Activated naive CD8-positive, alpha-beta T cell treated with anti-CD3 and anti-CD28 coated beads, Interleukin-2, amount 50 U/mL, for 24 hours (primary cell): ENCODE results near the gene TBXAS1.
A peak's percentile ranks its signal among the peaks of the same experiment; 100 is the strongest.
"Not testable (repeated sequence)": the region's sequence is repeated elsewhere in the genome, so short reads cannot be mapped to it uniquely, and the experiment has no call there.

Experiments
- ATAC-seq: fragments of 150-1000 bp; cut with Tn5 transposase; one replicate; pipeline ENCODE4 v1.10.0; 2021
- DNase-seq: peaks from one replicate; pipeline ENCODE4 v3.0.0; 2021
- H3K27ac Mint-ChIP-seq: one replicate; pipeline ENCODE4 v1.8.0; 2021; ENCODE audit warnings: mild to moderate bottlenecking, mixed read lengths
- H3K27me3 Mint-ChIP-seq: one replicate; pipeline ENCODE4 v1.8.0; 2021; ENCODE audit warnings: mixed read lengths
- H3K36me3 Mint-ChIP-seq: one replicate; pipeline ENCODE4 v1.8.0; 2021; ENCODE audit warnings: low read depth, mixed read lengths
- H3K4me1 Mint-ChIP-seq: one replicate; pipeline ENCODE4 v1.8.0; 2021; ENCODE audit warnings: mixed read lengths
- H3K4me3 Mint-ChIP-seq: one replicate; pipeline ENCODE4 v1.8.0; 2021; ENCODE audit warnings: mild to moderate bottlenecking, moderate library complexity, mixed read lengths
- H3K9me3 Mint-ChIP-seq: one replicate; pipeline ENCODE4 v1.8.0; 2021; ENCODE audit warnings: mixed read lengths

TBXAS1 gene

DNA sequence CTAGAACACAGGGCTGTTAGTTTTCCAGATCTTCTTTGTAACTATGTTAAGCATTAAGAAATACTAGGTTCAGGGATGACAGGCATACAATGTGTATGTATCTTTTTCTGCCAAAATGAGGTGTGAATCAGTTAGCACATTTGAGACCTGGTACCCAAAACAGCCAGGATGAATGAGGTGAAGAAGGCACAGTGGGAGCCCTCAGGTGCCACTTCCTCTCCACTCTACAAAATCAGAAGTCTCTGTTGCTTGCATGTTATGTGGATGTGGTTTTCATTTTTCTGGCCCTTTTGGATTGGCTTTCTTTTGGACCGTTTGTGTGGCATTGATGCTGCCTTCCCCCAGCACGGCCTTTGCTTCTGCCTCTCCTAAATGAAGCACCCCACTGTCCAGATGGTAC lies 15.4 kb upstream of the TBXAS1 start:
- H3K36me3 Mint-ChIP-seq, result no peaks in the 10 kb centered on the region
- H3K27me3 Mint-ChIP-seq, result no peaks in the 10 kb centered on the region
- DNase-seq, result no peak
- peaks cover 16% of the 10 kb centered on the region for H3K4me1 Mint-ChIP-seq
- ATAC-seq, result no peak
- H3K9me3 Mint-ChIP-seq, result peaks cover 11% of the 10 kb centered on the region
- H3K27ac Mint-ChIP-seq, result no peak overlapping the region
- no peak overlapping the region for H3K4me3 Mint-ChIP-seq

DNA sequence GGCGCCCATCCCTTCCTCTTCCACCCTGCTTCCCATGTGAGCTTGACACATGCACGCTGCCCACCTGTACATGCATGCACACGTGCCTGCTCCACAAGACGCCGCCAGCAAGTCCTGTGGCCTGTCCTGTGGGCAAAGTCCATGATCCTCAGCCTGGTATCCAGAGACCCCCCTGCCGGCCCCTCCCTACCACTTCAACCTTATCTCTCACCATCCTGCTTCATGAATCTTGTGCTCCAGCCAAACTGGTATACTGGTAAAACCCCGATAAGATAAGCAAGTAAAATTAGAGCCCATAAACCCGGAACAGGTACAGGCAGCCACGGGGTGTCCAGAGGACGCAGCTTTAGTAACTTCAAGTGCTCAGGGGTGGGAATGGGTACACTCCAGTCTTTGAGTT lies 11.8 kb upstream of the TBXAS1 start:
- Mint-ChIP-seq H3K4me1 (peaks cover 6% of the 10 kb centered on the region), H3K9me3 (peaks cover 11% of the 10 kb centered on the region), H3K4me3 (no peak overlapping the region), H3K36me3 (no peaks in the 10 kb centered on the region), H3K27ac (no peak overlapping the region), H3K27me3 (no peaks in the 10 kb centered on the region)
- no peak for DNase-seq
- ATAC-seq, result no peak

DNA sequence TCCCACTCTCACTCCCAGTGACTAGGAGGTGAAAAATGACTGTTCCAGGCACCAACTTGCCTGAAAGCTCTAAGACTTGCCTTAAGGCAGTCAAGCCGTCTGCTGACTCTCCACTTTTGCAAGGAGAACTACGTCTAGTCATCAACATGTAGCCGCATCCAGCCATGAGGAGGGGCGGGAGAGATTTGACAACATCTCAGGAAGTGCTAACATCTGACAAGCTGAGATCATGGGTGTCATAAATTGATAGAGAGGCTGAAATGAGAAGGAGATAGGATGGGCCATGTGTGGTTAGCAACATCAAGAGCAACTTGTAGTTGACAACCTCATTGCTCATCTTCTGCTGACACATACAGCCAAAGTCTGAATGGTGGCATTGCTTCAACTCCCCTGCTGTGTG lies 9.0 kb upstream of the TBXAS1 start:
- no peaks in the 10 kb centered on the region for H3K36me3 Mint-ChIP-seq
- peaks cover 11% of the 10 kb centered on the region for H3K9me3 Mint-ChIP-seq
- no peak overlapping the region for H3K27ac Mint-ChIP-seq
- peaks cover under 1% of the 10 kb centered on the region for H3K27me3 Mint-ChIP-seq
- H3K4me1 Mint-ChIP-seq, result no peaks in the 10 kb centered on the region
- H3K4me3 Mint-ChIP-seq, result no peak overlapping the region
- no peak for DNase-seq
- no peak for ATAC-seq

DNA sequence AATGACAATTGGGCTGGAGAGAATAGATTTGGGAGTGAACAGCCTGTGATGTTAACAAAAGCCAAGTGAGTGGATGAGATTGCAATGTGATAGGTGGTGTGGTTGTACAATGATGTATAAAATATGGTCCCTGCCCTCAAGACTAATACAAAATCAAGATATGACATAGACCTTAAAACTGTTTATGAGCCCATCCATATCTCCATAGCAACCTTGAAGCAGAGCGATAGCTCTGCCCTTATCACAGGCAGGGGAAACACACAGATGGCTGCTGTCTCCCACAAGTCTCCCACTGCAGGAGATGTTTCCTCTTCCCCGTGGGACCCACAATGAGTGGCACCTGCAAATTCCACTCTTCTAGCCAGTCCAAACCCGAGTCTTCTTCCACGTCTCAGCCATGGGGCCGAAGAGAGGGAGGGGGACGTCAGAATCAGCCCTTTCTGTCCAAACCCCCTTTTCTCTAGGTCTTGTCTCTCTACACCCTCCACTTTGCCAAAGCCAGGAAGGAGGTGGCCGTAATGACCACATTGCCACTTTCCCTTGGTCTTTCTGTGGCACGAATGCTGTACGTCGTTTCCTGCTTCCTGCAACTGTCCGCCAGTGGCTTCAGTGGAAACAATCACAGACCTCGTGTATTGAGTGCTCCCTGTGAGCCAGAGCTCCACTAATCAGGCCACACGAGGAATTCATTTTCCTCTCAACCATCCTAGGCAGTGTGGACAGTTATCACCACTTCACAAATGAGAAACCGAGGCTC lies 7.5 kb upstream of the TBXAS1 start:
- Mint-ChIP-seq H3K27me3 (peaks cover 4% of the 10 kb centered on the region), H3K4me1 (no peaks in the 10 kb centered on the region), H3K36me3 (no peaks in the 10 kb centered on the region), H3K9me3 (peaks cover 4% of the 10 kb centered on the region), H3K27ac (no peak overlapping the region), H3K4me3 (no peak overlapping the region)
- DNase-seq, result no peak
- ATAC-seq, result no peak

DNA sequence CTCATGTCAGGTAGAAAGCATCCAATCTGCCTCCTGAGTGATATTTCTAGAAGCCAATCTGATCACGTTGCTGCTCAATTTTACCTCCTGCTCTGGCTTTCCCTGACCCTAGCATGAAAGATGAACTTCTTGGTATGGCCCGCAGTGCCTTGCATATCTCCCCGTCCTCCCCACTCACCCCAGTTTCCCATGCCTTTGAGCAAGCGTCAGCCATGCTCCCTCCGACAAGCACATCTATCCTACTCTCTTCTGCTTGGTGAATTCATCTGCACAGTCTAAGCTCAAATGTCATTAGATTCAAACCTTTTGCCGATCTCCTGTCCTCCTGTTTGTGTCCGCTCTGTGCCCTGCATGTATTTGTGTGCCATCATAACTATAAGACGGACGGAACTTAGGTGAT lies 6.2 kb upstream of the TBXAS1 start:
- no peak for ATAC-seq
- H3K4me1 Mint-ChIP-seq, result no peaks in the 10 kb centered on the region
- no peak overlapping the region for H3K4me3 Mint-ChIP-seq

DNA sequence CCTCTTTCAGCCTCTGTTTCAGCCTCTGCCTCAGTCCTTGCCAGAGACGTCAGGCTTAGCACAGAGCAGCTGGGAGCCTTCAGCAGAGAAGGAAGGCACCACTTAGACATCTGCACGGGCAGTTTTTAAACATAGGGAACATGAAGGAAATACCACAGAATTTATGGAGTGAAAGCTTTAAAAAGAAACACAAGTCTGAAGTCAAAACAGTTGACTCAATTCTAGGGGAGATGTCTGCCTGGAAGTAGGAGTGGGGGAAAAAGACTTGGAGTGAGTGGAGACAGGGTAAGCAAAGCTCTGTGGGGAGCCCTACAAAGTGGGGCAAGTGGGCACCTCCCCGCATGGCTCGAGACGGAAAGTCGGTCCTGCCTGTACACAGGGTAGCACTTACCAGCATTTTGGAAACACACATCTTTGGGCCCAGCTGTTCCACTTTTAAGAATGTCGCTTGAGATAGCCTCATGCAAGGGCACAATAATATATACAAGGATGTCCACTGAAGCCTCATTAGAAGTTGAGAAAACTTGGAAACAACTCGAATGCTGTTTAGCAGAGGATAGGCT lies 5.0 kb upstream of the TBXAS1 start:
- Mint-ChIP-seq H3K4me3 (no peak overlapping the region), H3K27ac (no peak overlapping the region), H3K27me3 (peaks cover 4% of the 10 kb centered on the region), H3K9me3 (no peaks in the 10 kb centered on the region), H3K36me3 (no peaks in the 10 kb centered on the region), H3K4me1 (peaks cover 5% of the 10 kb centered on the region)
- no peak for ATAC-seq
- DNase-seq, result no peak

More for the DNA sequence above, 6.2 kb upstream of the TBXAS1 start:
- Mint-ChIP-seq H3K36me3 (no peaks in the 10 kb centered on the region), H3K27ac (no peak overlapping the region), H3K27me3 (peaks cover 4% of the 10 kb centered on the region), H3K9me3 (no peaks in the 10 kb centered on the region)
- DNase-seq, result no peak

DNA sequence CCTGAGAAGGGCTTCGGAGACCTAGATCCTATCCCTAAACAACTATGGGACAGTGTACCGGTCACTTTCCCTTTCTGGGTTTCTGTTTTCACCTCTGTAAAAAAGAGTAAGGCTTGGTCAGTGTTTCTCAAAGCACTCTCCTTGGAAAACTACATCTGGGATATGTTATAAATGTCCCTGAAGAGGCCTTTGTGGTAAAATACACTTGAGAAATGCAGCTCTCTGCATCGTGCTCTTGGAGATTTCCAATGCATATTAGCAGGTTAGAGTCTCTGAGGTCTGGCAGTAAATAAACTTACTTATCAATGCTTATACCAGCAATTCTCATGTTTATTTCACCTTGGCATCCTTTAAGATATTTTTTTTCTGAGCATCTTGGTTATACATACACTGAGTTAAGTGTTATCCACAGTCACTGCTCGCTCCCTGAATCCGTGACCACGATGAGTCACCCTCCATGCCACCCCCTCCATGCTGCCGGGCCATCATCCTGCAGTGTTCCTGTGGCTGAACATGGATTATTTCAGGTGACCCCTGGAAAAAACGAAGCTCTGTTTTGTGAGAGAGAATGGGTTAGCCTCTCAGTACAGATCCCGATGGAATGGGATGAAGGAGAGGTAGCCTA lies 3.3 kb upstream of the TBXAS1 start:
- H3K4me1 Mint-ChIP-seq, result peaks cover 20% of the 10 kb centered on the region
- peaks cover 4% of the 10 kb centered on the region for H3K27me3 Mint-ChIP-seq
- H3K27ac Mint-ChIP-seq, result no peak overlapping the region
- ATAC-seq (no peak), DNase-seq (no peak)
- H3K36me3 Mint-ChIP-seq, result no peaks in the 10 kb centered on the region
- no peak overlapping the region for H3K4me3 Mint-ChIP-seq
- H3K9me3 Mint-ChIP-seq, result no peaks in the 10 kb centered on the region

DNA sequence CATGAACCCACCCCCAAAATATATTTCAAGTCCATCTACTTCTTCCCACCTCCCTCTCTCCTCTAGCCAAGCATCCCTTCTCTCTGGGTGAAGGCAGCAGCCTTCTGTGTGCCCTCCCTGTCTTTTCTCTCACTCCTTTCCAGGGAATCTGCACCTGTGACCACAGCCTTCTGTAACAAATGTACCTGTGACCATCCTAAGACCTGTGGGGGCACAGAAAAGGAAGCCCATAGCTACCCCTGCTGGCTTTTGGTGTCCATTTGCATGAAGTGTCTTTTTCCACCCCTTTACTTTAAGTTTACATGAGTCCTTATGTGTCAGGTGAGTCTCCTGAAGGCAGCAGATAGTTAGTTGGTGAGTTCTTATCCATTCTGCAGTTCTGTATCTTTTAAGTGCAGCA lies 2.0 kb upstream of the TBXAS1 start:
- Mint-ChIP-seq H3K36me3 (no peaks in the 10 kb centered on the region), H3K4me3 (no peak overlapping the region), H3K9me3 (no peaks in the 10 kb centered on the region), H3K27ac (no peak overlapping the region), H3K4me1 (peaks cover 26% of the 10 kb centered on the region), H3K27me3 (peaks cover 4% of the 10 kb centered on the region)
- ATAC-seq (no peak), DNase-seq (no peak)

DNA sequence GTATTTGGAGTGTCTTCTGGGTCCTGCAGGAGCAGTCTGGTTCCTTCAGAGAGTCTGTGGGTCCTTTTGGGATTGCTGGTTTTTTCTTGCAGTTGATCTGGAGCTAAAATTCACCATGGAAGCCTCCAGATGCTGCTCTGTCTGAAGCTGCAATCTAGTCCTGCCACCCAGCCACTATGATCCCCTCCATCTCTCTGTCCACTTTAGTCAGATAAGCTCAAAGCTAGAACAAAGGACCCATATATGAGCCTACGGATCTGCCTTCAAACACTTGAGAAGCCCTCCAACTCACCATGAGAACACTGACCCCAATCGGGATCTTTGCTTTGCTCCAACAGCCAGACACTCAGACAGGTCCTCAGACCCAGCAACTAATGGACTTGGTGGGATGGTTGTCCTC lies 618 bp upstream of the TBXAS1 start:
- Mint-ChIP-seq H3K36me3 (no peaks in the 10 kb centered on the region), H3K9me3 (peaks cover 7% of the 10 kb centered on the region), H3K4me3 (no peak overlapping the region), H3K27me3 (peaks cover 4% of the 10 kb centered on the region), H3K4me1 (peaks cover 26% of the 10 kb centered on the region), H3K27ac (peak overlapping the region; percentile 64)
- ATAC-seq, result no peak
- DNase-seq, result no peak

DNA sequence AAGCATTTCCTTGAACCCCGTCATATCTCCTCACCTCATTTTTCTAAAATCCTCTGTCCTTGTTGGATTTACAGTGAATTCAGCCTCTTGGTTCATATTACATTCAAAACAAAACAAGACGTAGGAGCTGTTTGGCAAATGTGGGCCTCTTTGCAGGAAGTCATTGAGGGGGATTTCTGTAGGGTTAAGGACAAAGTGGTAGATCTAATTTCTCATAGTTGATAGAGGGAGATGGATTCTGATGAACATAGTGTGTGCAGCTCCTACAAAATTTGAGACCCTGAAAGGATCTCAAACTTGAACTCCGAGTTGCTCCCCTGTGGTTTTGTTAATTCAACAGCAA lies 682 bp downstream of the TBXAS1 start:
- no peak for DNase-seq
- peak overlapping the region; percentile 64 for H3K27ac Mint-ChIP-seq
- peak; percentile 20 for ATAC-seq
- H3K4me3 Mint-ChIP-seq, result peak overlapping the region; percentile 66
- H3K27me3 Mint-ChIP-seq, result peaks cover 4% of the 10 kb centered on the region
- H3K36me3 Mint-ChIP-seq, result no peaks in the 10 kb centered on the region
- H3K4me1 Mint-ChIP-seq, result peaks cover 26% of the 10 kb centered on the region
- H3K9me3 Mint-ChIP-seq, result peaks cover 17% of the 10 kb centered on the region

DNA sequence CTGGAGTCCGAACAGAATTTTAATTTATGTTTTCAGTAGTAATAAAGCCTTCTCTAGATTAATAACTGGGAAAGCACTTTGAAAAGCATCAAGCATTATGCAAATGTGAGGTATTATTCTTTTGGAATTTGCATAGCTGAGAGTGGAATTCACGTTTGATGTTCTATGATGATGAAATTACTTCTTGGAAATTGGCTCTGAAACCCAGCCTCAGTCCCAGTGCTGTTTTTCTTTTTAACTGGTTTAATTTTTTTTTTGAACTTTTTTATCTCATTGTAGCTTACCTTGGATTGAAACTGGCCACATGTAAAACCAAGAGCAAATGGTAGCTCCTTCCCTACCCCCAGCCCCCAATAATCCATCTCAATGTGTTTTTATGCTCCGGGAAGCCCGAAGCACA lies 1.2 kb downstream of the TBXAS1 start:
- no peaks in the 10 kb centered on the region for H3K36me3 Mint-ChIP-seq
- H3K4me1 Mint-ChIP-seq, result peaks cover 26% of the 10 kb centered on the region
- no peak for ATAC-seq
- H3K9me3 Mint-ChIP-seq, result peaks cover 18% of the 10 kb centered on the region
- DNase-seq, result no peak
- H3K27me3 Mint-ChIP-seq, result peaks cover 2% of the 10 kb centered on the region
- H3K4me3 Mint-ChIP-seq, result peak overlapping the region; percentile 66
- H3K27ac Mint-ChIP-seq, result peak overlapping the region; percentile 57

DNA sequence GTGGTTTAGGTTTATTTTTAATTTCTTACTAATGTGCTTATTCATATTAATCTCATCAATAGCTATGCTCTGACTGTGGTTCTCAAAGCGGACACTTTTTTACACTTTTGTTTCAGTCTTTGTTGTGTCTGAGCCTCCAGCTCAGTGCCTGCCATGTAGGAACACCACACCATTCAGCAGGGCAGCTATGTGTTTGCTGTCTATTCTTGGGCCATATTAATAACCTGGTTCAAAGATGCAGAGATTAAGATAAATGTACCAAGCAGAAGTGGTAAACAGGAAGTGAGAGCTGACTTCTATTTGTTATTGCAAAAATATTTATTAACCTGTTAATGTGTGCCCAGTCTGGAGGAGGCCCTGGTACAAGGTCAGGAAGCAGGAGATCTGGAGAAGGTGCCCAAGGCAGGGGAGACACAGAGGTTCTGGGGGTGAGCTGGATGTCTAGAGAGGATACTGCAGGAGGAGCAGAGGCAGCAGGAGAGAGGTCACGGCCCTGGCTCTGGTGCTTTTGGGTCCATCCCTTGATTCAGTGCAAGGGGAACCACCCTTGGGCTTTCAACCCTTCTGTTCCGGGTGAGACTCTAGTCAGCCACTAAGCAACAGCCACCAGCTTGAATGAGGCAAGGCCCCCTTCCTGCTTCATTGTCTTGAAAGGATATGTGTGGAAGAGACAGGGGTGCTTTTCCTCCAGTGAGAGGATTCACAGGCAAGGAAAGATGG lies 1.9 kb downstream of the TBXAS1 start:
- no peak for ATAC-seq
- Mint-ChIP-seq H3K27ac (peak overlapping the region; percentile 57), H3K4me3 (peak overlapping the region; percentile 4), H3K36me3 (peaks cover 1% of the 10 kb centered on the region), H3K4me1 (peaks cover 26% of the 10 kb centered on the region), H3K9me3 (peaks cover 18% of the 10 kb centered on the region), H3K27me3 (peaks cover under 1% of the 10 kb centered on the region)
- no peak for DNase-seq

DNA sequence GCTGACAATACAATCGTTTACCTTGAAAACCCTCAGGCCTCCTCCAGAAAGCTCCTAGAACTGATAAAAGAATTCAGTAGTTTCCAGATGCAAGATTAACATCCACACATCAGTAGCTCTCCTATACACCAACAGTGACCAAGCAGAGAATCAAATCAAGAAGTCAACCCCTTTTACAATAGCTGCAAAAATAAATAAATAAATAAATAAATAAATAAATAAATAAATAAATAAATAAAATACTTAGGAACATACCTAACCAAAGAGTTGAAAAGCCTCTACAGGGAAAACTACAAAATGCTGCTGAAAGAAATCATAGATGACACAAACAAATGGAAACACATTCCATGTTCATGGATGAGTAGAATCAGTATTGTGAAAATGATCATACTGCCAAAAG lies 6.8 kb downstream of the TBXAS1 start:
- DNase-seq, H3K4me1 Mint-ChIP-seq, H3K27me3 Mint-ChIP-seq, H3K36me3 Mint-ChIP-seq, H3K27ac Mint-ChIP-seq, ATAC-seq, H3K4me3 Mint-ChIP-seq: not testable (repeated sequence)
- peaks cover 23% of the 10 kb centered on the region for H3K9me3 Mint-ChIP-seq

DNA sequence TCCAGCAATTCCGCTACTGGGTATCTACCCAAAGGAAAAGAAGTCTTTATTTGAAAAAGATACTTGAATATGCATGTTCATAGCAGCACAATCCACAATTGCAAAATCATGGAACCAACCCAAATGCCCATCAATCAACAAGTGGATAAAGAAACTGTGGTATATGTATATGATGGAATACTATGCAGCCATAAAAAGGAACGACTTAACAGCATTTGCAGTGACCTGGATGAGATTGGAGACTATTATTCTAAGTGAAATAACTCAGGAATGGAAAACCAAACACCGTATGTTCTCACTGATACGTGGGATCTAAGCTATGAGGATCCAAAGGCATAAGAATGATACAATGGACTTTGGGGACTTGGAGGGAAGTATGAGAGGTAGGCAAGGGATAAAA lies 8.2 kb downstream of the TBXAS1 start:
- not testable (repeated sequence) for ATAC-seq, H3K4me1 Mint-ChIP-seq, H3K27me3 Mint-ChIP-seq, H3K4me3 Mint-ChIP-seq, H3K36me3 Mint-ChIP-seq, H3K27ac Mint-ChIP-seq, DNase-seq
- H3K9me3 Mint-ChIP-seq, result peaks cover 22% of the 10 kb centered on the region

DNA sequence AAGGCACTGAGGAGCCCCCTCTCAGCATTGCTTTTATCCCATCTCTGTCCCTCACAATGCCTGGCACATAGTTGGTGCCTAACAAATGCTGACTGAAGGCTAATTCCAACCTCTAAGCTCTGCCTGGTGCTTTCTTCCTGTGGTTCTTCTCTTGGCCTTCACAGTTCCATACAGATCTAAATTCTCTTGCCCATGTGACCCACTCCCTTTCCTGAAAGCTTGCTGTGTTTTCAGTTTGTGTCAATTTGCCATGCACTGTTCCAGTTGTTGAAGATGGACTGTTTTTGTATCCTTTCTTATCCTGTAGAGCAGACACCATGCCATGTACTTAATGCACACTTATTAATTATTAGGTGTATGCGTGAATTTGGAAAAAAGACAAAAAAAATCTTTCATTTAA lies 9.2 kb downstream of the TBXAS1 start:
- DNase-seq, result no peak
- peaks cover 4% of the 10 kb centered on the region for H3K4me1 Mint-ChIP-seq
- no peak for ATAC-seq
- H3K27me3 Mint-ChIP-seq, result no peaks in the 10 kb centered on the region
- no peak overlapping the region for H3K4me3 Mint-ChIP-seq
- H3K36me3 Mint-ChIP-seq, result peaks cover 1% of the 10 kb centered on the region
- peaks cover 15% of the 10 kb centered on the region for H3K9me3 Mint-ChIP-seq
- no peak overlapping the region for H3K27ac Mint-ChIP-seq
